ENCODE measurements around the gene NXN.
A peak's percentile ranks its signal among the peaks of the same experiment; 100 is the strongest.

NXN gene

DNA sequence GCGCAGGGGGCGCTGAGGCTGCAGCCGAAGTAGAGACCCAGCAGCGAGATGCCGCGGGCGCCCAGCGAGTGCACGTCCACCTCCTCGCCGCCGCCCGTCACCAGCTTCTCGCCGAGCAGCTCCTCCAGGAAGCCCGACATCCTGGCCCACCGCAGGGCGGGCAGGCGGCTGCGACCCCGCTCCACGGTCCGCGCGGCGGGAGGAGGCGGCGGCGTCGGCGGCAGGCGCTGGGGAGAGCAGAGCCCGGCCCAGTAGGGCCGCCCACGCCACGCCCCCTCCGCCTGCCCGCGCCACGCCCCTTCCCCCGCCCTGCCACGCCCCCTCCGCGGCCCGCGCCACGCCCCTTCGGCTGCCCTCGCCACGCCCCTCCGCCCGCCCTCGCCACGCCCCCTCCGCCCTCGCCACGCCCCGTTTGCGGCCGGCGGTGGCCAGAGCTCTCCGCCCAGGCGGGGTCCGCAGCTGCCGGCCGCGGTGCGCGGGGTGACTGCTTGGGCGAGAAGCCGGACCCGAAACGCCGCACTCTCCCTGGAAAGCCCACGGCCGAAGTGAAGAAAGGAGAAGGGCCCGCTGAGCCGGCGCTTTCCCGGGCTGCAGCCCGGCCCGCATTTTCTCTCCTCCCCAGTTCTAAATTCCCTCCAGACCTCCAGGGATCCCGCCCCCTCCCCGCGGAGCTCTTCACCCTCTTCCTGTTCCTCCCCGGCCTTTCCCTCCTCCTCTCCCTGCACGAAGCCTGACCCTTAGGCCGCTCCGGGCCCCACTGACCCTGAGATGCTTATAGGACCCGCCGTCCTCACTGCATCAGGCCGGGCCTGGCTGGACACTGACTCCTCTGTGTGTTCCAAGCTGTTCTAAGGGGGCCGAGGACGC lies at the start of gene NXN:
Gene NXN, minus strand, starts transcription at position 238 of the 867 bp plus-strand sequence.
- DNase-seq = peak; percentile 51

DNA sequence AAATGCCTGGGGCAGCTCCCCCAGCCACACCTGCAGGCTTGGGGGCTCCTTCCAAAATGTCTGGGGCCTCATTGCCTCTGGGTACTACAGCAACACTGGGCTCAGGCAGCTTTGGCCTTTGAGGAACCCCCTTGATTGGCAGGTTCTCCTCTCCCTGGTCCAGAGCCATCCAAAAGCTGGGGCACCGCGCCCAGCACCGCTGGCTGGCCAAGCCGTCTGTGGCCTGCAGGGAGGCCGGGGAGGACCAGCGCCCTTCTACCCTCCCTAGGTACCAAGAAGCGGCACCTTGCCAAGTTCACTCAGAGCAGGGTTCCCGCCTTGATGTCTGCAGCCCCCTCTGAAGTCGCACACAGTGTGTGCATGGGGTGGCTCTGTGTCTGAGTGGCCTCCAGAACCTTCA lies 47.5 kb upstream of the NXN start:
- no peak for DNase-seq

DNA sequence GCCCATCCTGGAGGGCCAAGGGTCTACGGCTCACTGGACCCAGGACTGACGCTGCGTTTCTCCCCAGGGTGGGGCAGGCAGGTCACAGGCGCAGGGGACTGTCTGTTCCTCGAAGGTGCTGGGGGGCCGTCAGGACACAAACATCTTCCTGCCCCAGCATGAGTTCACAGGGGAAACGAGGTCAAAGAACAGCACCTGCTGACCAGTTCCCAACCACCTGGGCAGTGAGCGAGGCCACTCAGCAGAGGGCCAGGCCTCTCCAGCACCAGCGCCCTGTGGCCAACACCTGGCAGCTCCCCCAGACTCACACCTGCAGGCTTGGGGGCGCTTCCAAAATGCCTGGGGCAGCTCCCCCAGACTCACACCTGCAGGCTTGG lies 47.0 kb upstream of the NXN start:
- DNase-seq = no peak

GRCh38 chr17:1025733-1026598 lies 46.4 kb upstream of the NXN start:
- no peak for DNase-seq

DNA sequence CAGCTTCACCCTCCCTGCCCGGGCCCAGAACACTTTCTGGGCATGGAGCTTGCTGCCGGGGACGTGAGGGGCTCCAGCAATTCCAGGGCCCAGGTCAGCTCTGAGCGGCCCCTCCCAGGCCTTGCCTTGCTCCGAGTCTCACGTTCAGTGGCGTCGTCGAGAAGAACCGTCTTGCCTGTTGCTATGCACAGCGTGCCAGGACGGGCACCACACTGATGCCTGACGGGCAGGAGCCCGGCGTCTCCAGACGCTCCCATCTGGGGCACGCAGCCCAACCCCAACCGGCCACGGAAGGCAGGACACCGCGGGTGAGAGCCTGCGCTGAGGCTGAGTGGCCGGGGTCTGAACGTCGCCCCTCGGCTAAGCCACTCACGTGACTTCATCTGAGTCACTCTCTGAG lies 44.5 kb upstream of the NXN start:
- no peak for DNase-seq

- DNase-seq = no peak
Measured at GRCh38 chr17:1022278-1023024, 42.9 kb upstream of the NXN start.

- DNase-seq = no peak
Measured at GRCh38 chr17:1021147-1021546, 41.6 kb upstream of the NXN start.

DNA sequence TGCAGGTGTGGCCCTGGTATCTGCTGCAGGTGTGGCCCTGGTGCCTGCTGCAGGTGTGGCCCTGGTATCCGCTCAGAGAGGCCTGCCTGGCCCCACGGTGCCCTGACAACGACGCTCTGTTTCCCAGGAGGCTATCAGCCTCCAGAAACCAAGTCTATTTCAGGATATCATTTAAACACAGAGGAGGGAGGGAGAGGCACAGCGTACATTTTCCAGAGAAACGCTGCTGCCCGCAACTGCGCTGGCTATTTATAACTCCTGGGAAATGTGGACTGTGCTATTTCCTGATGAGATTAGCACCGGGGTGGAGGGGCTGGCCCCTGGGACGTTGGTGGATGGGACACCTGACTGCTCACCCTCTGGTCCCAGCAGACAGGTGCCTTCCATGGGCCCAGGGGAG lies 39.9 kb upstream of the NXN start:
- no peak for DNase-seq

GRCh38 chr17:1018547-1018946 lies 39.0 kb upstream of the NXN start:
- no peak for DNase-seq

DNA sequence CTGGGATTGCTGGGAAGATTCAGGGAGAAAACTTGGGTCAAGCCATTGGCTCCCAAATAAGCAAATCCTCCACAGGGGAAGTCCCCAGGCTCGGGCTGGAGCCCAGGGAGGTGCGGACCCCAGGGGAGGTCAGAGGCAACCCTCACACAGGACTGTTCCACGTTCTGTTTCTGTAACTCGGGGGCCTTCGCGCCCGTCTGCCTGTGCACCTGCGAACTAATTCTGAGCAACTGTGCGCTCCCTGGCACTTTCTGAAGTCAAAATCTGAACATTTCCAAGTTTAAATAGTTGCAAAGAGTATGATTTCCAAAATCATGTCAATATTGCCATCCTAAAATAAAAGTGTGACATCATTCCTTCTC lies 34.1 kb upstream of the NXN start:
- no peak for DNase-seq

GRCh38 chr17:1012823-1013728 lies 33.5 kb upstream of the NXN start:
- DNase-seq = no peak

DNA sequence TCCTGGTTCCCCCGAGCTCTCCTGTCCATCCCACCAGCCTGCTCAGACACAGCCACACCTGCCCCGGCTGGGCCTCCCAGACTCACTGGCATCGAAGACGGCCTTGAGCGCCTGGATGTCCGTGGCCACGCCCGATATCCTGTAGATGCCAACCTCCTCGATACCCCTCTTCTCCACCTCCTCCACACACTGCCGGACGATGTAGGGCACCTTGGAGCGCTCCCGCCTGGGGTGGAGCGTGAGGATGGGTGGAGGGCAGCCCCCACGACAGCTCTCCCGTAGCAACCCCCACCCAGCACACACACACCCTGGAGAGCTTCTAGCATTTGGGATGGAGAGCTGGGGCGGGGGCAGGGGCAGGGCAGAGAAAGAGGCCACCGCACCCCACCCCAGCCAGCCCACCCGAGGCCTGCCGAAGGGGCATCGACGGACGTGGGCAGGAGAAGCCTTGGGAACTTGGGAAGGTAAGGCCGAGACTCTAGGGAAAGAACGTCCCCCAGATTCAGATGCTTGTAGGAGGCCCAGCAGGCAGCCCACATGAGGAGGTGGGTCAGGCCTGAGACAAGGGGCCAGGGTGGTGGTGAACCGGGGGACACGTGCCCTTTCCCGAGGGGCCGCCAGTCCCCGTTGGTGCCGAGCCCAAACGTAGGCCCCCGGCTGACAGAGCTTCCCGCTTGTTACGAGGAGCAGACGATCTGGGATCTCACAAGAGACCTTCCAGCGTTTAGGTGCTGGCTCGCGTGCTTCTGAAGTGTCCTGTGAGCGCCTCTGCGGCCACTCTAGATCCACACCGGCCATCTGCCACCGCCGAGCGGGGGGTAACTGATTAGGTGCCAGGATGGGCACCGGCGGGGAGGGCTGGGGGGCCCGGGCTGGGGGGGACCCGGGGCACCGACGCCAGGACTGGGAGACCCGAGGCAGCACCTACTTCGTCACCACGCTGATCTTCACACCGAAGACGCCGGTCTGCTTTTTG lies 32.5 kb upstream of the NXN start:
- no peak for DNase-seq

DNA sequence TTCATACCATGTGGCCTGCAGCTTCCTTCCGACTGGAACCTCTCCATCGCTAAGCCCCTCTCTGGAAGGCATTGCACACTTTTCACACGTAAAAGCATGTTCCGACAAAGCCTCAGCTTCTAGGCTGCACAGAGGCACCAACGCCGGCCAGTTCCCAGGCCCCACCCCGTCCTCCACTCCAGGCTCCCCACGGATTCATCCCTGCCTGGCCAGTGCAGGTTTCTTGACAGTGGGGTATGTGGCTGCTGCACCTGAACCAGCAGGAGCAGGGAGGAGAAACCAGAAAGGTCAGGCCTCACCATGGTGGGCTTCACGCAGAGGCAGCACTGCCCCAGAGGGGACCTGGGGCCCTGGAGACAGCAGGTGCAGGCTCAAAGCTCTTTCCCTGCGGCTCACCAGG lies 31.6 kb upstream of the NXN start:
- no peak for DNase-seq

- no peak for DNase-seq
Measured at GRCh38 chr17:1010586-1010985, 31.0 kb upstream of the NXN start.

DNA sequence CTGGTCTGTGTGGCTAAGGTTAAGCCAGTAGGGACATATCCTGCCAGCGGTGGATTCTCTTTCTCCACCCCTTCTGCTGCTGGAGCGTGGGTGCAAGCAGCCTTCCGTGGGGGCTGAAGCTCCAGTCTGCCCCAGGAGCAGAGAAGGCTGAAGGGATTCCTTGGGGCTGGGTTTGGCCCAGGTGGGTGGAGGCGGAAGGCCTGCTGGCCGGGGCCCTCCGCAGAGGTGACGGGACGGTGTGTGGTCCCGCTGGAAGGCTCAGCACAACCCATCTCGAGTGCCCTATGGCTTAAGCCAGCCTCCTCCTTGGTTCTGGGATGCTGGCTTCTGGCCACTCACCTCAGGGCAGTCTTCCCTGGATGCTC lies 30.5 kb upstream of the NXN start:
- no peak for DNase-seq

- DNase-seq = no peak
Measured at GRCh38 chr17:1009229-1010085, 29.9 kb upstream of the NXN start.

- DNase-seq = no peak
Measured at GRCh38 chr17:1008008-1008761, 28.6 kb upstream of the NXN start.

DNA sequence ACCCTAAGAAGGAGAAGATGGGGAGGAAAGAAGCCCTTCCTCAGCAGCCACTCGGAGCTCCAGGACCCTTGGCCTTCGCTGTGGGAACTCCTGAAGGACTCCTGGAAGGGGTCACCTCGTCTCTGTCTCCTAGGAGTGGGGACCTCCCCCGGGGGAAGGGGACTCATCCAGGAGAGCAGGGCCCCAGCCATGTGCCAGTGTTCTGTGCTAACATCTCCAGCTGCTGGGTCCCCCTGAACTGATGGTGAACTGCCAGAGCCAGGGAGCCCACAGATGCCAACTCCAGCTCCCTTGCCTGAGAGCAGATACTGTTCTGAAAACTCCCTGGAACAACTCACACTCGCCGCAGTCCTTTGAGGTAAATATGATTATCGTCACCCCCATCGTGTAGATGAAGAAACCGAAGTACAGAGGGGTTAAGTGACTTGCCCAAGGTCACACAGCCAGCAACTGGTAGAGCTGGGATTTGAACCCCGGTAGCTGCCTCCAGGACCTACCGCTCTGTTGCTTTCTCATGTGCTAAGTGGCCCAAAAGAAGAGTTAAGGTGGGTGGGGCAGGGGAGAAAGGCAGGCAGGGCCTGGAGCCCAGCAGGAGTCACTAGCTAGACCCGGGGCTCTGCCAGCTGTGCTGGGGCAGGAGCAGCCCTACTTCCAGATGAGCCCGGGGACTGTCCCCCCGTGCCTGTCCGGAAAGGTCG lies 27.9 kb upstream of the NXN start:
- no peak for DNase-seq

GRCh38 chr17:1006054-1006453 lies 26.5 kb upstream of the NXN start:
- no peak for DNase-seq

Data from amniotic stem cell (primary cell).